ENCODE results near the gene ABCG1.

- TF ChIP-seq CTCF (IDR thresholded peaks at IDR 0.05) (no peak), POLR2A (IDR thresholded peaks at IDR 0.05) (no peak)
These were observed 84.5 kb downstream of the ABCG1 start for GRCh38 chr21:42303443-42303842.
